ENCODE data around the gene PIP5K1C. TPM values are rescaled to one million over a fixed set of nuclear protein-coding genes. Genes with fewer than 3 reads are reported as not detected.

PIP5K1C gene
- total RNA-seq, 1 experiment from 2014 or later, result 35.5 TPM

DNA sequence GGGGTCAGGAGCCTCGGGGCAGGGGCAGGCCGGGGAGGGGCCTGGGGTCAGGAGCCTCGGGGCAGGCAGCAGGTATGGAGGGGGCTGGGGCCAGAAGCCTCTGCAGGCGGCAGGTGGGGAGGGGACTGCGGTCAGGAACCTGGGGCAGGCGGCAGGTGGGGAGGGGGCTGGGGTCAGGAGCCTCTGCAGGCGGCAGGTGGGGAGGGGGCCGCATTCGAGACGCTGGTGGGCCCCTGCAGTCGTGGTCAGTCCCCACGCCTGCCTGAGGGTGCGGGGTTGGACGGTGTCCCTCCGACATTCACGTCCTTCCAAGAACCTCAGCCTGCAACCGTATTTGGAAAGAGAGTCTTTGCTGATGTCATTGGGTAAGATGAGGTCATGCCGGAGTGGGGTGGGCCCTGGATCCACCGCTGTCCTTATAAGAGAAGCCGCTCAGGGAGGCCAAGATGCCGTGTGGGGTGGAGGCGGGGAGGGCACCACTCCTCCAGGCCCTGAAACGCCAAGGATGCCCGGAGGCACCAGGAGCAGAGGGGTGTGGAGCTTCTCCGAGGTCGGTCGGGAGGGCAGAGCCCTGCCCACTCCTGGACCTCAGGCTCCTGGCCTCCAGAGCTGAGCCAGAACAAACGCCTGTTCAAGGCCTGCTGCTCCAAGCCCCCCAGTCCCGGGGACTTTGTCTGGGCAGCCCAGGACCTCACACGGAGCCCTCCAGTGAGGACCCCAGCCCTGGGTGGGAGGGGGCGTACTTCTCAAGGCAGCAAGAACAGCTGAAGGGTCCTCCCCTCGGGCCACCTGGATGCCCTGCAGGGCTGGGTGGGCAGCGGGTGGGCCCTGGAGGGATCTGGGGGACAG lies 30.1 kb downstream of the PIP5K1C start:
- no peaks in the 10 kb centered on the region for H3K27me3 ChIP-seq (replicated peaks; ENCODE audit: insufficient read depth, low read depth, low read length, poor library complexity)
- CTCF ChIA-PET, result no interaction called here
- H3K36me3 ChIP-seq (ENCODE audit: insufficient read depth, low read length, poor library complexity, severe bottlenecking), result no peaks in the 10 kb centered on the region
- intact Hi-C loops (cut with micrococcal nuclease; ENCODE audit: unreplicated experiment), result no loop called here
- H3K9me3 ChIP-seq (ENCODE audit: low read depth, low read length, poor library complexity, severe bottlenecking), result no peaks in the 10 kb centered on the region
- BruUV-seq (replicated peaks), result no TSS peak
- H3K27ac ChIP-seq (ENCODE audit: low read depth, low read length, poor library complexity, severe bottlenecking), result no peak overlapping the region
- TF ChIP-seq, protein P1, sequence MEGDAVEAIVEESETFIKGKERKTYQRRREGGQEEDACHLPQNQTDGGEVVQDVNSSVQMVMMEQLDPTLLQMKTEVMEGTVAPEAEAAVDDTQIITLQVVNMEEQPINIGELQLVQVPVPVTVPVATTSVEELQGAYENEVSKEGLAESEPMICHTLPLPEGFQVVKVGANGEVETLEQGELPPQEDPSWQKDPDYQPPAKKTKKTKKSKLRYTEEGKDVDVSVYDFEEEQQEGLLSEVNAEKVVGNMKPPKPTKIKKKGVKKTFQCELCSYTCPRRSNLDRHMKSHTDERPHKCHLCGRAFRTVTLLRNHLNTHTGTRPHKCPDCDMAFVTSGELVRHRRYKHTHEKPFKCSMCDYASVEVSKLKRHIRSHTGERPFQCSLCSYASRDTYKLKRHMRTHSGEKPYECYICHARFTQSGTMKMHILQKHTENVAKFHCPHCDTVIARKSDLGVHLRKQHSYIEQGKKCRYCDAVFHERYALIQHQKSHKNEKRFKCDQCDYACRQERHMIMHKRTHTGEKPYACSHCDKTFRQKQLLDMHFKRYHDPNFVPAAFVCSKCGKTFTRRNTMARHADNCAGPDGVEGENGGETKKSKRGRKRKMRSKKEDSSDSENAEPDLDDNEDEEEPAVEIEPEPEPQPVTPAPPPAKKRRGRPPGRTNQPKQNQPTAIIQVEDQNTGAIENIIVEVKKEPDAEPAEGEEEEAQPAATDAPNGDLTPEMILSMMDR (conservative IDR thresholded peaks at IDR 0.05; ENCODE audit: low read depth, low read length), result no peak
- TF ChIP-seq EZH2 (IDR thresholded peaks at IDR 0.05; ENCODE audit: borderline replicate concordance, low read depth, low read length, poor library complexity, severe bottlenecking), result no peak
- no peak overlapping the region for H3K4me3 ChIP-seq (ENCODE audit: low read depth, low read length, poor library complexity, severe bottlenecking)
- peaks cover 12% of the 10 kb centered on the region for H3K4me1 ChIP-seq (ENCODE audit: insufficient read depth, low read length, poor library complexity, severe bottlenecking)
- peak; percentile 26 for DNase-seq (ENCODE audit: low spot score)
- POLR2A ChIA-PET (ENCODE audit: low non-redundant PET), result no interaction called here

- H3K36me3 ChIP-seq (ENCODE audit: insufficient read depth, low read length, poor library complexity, severe bottlenecking), result no peaks in the 10 kb centered on the region
- no peaks in the 10 kb centered on the region for H3K9me3 ChIP-seq (ENCODE audit: low read depth, low read length, poor library complexity, severe bottlenecking)
- no peak overlapping the region for H3K27ac ChIP-seq (ENCODE audit: low read depth, low read length, poor library complexity, severe bottlenecking)
- CTCF ChIA-PET, result no interaction called here
- no peaks in the 10 kb centered on the region for H3K27me3 ChIP-seq (replicated peaks; ENCODE audit: insufficient read depth, low read depth, low read length, poor library complexity)
- H3K4me3 ChIP-seq (ENCODE audit: low read depth, low read length, poor library complexity, severe bottlenecking), result no peak overlapping the region
- no TSS peak for BruUV-seq (replicated peaks)
- no peak for DNase-seq (ENCODE audit: low spot score)
- peaks cover 12% of the 10 kb centered on the region for H3K4me1 ChIP-seq (ENCODE audit: insufficient read depth, low read length, poor library complexity, severe bottlenecking)
- POLR2A ChIA-PET (ENCODE audit: low non-redundant PET), result no interaction called here
- intact Hi-C loops (cut with micrococcal nuclease; ENCODE audit: unreplicated experiment), result no loop called here
- TF ChIP-seq, protein P1 (conservative IDR thresholded peaks at IDR 0.05; ENCODE audit: low read depth, low read length), result no peak
- TF ChIP-seq EZH2 (IDR thresholded peaks at IDR 0.05; ENCODE audit: borderline replicate concordance, low read depth, low read length, poor library complexity, severe bottlenecking), result no peak
These were observed 31.0 kb downstream of the PIP5K1C start for GRCh38 chr19:3669082-3669946.

- intact Hi-C loops (cut with micrococcal nuclease; ENCODE audit: unreplicated experiment), result no loop called here
- no peak for DNase-seq (ENCODE audit: low spot score)
These were observed 31.8 kb downstream of the PIP5K1C start for GRCh38 chr19:3668331-3669081.

More at GRCh38 chr19:3668331-3669081, 31.8 kb downstream of the PIP5K1C start:
- Histone ChIP-seq H3K36me3 (ENCODE audit: insufficient read depth, low read length, poor library complexity, severe bottlenecking) (peaks cover 4% of the 10 kb centered on the region), H3K27me3 (replicated peaks; ENCODE audit: insufficient read depth, low read depth, low read length, poor library complexity) (no peaks in the 10 kb centered on the region), H3K4me3 (ENCODE audit: low read depth, low read length, poor library complexity, severe bottlenecking) (no peak overlapping the region), H3K9me3 (ENCODE audit: low read depth, low read length, poor library complexity, severe bottlenecking) (no peaks in the 10 kb centered on the region), H3K4me1 (ENCODE audit: insufficient read depth, low read length, poor library complexity, severe bottlenecking) (peaks cover 12% of the 10 kb centered on the region), H3K27ac (ENCODE audit: low read depth, low read length, poor library complexity, severe bottlenecking) (no peak overlapping the region)
- no TSS peak for BruUV-seq (replicated peaks)
- ChIA-PET POLR2A (ENCODE audit: low non-redundant PET) (no interaction called here), CTCF (no interaction called here)
- no peak for TF ChIP-seq EZH2 (IDR thresholded peaks at IDR 0.05; ENCODE audit: borderline replicate concordance, low read depth, low read length, poor library complexity, severe bottlenecking)
